GM23248 (cell line): Measurements from ENCODE around the gene RPL35.
"Not testable (repeated sequence)": the region's sequence is repeated elsewhere in the genome, so short reads cannot be mapped to it uniquely, and the experiment has no call there.

Source experiments
- EZH2 ChIP-seq: fragments of 200-600 bp; sonication (generic); IDR thresholded peaks from 2 replicates; pipeline ENCODE4 v1.6.1; 2018; ENCODE audit warnings: antibody characterized with exemption, mild to moderate bottlenecking; ENCODE audit not compliant: insufficient read depth, poor library complexity, severe bottlenecking
- EZH2phosphoT487 ChIP-seq: fragments of 200-600 bp; sonication (generic); IDR thresholded peaks from 2 replicates; pipeline ENCODE4 v1.6.1; 2018; ENCODE audit warnings: antibody characterized with exemption, moderate library complexity, mild to moderate bottlenecking, low read depth; ENCODE audit not compliant: insufficient read depth

DNA sequence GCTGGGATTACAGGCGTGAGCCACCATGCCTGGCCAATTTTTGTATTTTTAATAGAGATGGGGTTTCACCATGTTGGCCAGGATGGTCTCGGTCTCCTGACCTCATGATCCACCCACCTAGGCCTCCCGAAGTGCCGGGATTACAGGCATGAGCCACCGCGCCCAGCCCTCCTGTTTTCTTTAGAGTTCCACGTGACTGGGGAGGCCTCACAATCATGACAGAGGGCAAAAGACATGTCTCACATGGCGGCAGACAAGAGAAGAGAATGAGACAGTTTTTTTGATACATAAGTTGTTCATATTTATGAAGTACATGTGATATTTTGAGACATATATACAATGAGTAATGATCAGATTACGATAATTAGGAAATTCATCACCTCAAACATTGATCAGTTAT lies 15.3 kb downstream of the RPL35 start:
- not testable (repeated sequence) for TF ChIP-seq EZH2, EZH2phosphoT487
